Stimulated activated CD8-positive, alpha-beta memory T cell treated with anti-CD3 and anti-CD28 coated beads, Interleukin-2, amount 100 ng/mL, for 1 hour (primary cell): ENCODE results near the gene ADAMTS12.

Experiments
- DNase-seq, 2 donors: peaks; one replicate each; pipeline ENCODE4 v3.0.0-alpha.2; 2020; ENCODE audit warnings: low read depth in 2 of 2

The ADAMTS12 gene

DNA sequence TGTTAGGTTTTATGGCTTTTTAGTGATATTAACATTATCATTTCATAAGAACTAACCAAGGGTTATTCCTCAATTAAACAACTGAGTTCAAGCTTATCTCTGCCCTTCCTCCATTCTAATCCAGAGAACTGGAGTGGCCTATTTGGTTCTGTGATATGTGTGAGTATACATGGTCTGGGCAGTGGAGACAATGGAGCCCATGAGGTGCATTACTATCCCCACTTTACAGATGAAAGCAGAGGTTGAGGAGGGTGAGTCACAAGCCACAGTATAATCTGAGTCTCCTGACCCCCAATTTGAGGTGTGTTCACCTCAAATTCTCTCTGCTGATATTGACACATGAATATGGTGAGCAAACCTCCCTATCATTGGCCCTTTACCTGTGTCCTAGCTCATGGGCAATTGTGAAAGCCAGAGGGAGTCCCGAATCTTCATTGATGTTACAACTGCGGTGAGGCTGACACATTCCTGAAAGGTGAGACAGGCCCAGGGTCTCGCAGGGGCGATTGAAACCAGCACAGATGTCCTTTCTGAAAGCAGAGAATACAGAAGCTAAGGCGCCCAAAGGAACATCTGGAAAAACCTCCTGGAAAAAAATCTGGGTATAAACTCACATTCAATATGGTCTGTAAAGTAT is 233.9 kb downstream of the ADAMTS12 start:
- DNase-seq, result no peak

DNA sequence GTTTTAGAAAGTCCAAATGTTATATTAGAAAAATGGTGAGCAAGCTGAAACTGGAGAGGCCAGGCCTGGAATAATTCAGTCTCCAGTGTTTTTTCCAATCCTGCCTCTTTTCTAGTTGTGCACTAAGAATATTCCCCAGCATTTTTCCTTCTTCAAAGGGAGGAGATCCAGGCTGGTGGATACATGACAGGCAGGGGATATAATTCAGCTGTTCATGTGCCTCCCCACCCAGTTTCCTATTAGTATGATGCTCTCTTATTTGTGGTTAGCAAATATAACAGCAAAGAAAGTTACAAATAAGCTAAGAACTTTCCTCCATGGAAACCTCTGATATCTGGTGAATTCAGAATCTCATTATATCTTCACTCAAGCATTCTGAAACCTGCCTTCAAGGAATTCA is 234.6 kb downstream of the ADAMTS12 start:
- no peak for DNase-seq

- no peak for DNase-seq
Measured at GRCh38 chr5:33650911-33651310, 240.9 kb downstream of the ADAMTS12 start.

DNA sequence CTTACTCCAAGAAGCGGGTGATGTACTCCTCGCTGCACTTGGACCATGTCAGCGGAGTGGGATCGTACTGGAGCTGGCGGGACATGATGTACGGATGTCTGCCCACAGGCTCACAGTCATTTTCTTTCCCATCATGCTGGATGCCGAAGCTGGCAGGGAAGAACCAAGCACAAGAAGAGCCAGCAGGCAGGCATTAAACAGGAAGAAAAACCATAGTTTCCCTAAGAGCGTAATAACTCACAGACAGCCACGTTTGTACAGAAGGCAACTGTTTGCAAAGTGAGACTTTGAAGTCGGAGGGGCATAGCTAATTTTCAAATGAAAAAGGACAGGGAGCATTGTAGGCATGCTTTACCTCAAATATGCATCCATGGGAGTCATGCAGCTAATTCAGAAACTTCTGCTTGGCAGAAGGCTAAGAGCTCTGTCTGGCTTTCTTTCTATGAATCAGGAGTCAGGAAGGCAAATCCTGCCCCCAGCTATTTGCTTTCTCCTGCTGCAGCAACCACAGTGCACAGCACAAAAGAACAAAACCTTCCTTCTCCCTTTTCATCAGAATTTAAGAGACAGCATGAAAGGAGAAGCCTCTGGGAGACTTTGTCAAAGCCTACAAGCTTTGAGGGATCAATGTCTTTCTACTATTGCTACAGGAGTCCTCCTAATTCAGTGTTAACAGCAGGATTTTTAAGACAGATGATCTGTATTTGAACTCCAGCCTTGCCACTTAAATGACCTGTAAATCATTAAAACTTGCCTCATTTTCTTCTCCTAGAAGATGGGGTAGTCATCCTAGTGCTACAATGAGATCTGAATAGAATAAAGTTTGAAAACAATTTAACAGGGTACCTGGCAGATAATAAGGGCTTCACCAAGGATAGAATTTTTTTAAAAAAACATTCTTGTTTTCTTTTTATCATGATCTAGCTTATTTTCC is 242.0 kb downstream of the ADAMTS12 start:
- no peak for DNase-seq

DNA sequence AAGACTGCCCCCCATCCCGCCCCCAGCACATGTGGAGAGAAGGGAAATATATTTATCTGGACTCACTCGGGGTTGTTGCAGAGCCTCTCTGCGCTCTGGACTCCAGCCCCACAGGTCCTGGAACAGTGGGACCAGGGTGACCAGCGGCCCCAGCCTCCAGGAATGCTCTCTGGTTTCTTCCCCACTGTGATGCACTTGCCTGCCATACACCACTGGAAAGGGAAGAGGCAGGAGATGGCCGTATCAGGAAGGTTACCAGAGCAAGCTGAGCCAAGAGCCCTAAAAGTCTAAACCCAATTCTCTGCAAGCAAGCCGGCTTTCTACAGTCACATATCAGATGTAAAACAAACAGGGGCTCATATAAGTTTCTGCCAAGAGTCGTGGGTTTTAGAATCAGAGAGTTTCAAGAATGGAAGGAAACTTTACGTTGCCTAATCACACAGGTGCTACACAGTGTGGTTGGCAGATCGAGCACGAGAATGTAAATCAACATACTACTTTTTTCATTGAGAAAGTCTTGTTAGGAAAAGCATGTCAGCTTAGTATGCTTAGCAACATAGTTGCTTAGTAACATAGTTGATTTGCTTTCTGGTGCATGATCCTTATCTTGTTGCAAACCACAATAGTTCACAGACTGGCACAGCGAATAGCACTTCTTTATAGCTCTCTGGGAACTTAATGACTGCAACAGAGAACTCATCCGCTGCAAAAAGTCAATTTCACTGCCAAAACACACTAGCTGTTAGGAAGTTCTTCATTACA is 249.9 kb downstream of the ADAMTS12 start:
- DNase-seq, result no peak

DNA sequence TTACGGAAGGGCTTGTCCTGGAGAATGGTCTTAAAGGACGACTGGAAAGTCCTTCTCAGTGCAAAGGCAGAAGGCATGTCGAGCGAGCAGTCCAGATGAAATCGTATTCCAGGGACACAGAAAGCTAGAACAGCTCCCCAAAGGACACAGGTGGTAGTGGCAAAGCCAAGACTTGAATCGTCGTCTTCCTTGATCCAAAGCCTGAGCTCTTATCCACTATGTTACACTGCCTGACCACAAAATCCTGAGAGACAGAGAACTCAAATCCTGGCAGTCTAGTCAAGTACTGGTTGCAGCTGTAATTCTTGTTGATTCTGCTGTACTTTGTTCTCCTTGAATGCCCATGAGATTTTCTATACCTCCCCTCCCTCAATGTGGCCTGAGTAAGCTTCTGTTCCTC is 252.3 kb downstream of the ADAMTS12 start:
- no peak for DNase-seq

- no peak for DNase-seq
Measured at GRCh38 chr5:33637011-33637410, 254.8 kb downstream of the ADAMTS12 start.

GRCh38 chr5:33635582-33635981 is 256.2 kb downstream of the ADAMTS12 start:
- no peak for DNase-seq

DNA sequence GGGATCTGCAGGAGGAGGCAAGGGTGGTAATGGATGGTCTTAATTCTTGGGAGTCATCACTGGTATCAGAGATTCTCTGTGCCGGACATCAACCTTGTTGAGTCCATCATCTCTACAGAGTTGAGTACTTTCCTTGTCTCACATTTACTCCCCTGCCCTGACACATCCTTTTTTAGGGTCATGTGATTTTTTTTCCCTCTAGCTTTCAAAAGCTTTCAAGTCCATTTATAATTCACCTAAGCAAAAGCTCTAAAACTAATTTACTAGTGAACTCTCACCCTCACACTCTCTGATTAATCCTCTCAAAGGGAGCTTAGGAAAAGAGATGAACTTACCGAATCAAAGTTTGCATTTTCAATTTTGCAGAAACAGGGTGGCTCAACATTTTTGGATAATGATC is 258.1 kb downstream of the ADAMTS12 start:
- no peak for DNase-seq

DNA sequence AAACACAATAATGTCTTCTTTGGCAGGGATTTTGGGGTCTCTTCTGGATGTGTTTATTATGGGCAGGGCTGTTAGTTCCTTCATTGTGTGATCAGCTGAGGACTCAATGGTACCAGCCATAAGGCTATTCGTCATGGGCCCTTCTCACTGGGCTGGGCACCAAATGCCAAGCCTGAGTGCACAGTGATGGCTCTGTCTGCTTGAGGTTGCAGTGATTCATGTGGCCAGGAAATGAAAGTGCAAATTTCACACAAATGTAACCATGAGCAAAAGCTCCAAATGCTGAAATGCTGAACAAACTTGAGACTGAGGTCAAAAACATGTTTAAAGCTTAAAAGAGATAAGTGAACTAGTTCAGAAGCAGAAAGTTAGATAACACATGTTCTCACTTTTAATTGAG is 260.0 kb downstream of the ADAMTS12 start:
- no peak for DNase-seq

- DNase-seq, result no peak
Measured at GRCh38 chr5:33631139-33631538, 260.7 kb downstream of the ADAMTS12 start.

DNA sequence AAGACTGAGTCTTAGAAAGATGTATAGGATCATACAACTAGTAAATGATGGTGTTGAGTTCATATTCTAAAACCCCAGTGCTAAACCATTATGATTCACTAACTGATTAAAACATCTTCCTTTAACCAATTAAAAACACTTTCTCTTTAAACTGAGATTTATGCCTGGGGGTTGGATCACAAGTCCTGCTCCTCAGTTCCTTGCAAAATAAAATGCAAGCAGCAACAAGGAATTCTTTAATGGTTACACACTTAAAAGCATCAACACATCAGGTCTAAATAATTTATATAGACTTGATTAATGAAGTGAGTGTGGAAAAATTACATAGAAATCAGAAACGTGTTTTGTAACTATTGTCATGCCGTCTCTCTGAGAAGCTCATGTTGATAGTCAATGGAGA is 261.8 kb downstream of the ADAMTS12 start:
- DNase-seq, result no peak

DNA sequence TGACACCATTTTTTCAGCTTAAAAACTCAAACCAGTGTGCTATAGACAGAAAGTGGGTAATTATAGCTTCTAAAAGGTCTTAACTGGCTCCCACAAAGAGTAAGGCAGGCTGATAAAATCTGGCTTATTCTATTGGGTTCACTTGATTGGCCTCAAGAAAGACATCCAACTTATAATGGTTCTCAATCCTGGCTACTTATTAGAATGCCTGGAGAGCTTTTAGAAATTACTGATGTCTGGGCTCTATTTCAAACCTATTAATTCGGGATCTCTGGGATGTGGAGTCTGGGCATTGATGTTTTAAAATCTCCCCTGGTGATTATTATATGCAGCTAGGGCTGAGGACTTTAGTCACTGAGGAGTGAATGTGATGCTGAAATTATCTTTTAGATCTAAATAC is 263.0 kb downstream of the ADAMTS12 start:
- DNase-seq, result no peak

GRCh38 chr5:33621514-33621913 is 270.3 kb downstream of the ADAMTS12 start:
- no peak for DNase-seq

- no peak for DNase-seq
Measured at GRCh38 chr5:33614039-33614438, 277.8 kb downstream of the ADAMTS12 start.

DNA sequence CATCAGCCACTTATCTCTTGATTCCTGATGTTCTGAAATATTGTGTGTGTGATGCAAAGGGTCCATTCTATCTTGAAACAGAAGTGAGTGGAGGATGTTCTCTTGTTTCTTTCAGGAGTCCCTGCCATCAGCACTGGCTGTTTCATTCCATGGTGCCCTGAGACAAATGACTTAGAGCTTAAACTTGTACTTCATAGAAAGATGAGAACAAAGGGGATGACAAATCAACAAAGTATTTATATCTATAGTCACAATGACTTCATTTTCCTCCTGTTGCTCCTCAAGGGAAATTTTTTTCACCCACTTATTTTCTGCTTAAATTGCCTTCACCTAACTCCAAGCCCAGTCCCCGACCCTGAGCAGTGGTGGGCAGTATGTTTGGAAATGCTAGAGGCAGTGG is 279.4 kb downstream of the ADAMTS12 start:
- no peak for DNase-seq

- no peak for DNase-seq
Measured at GRCh38 chr5:33611877-33612276, 279.9 kb downstream of the ADAMTS12 start.

- no peak for DNase-seq
Measured at GRCh38 chr5:33608344-33609041, 283.3 kb downstream of the ADAMTS12 start.

DNA sequence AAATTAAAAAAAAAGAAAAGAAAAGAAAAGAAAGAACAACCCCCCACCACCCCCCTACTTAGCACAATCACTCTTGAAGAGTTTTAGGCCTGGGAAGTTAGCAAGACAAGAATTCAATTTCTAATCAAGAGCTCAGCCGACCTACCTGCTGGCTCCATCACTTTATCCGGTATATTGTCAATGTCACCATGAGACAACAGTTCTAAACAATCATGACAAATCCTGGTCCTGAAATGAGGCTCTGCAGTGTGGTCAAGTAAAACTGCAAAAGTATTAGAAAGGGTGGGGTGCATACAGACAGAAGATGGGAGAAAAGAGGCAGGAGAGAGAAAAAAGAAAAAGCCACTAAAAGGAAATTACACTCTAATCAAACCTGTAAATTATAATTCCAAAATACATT is 287.3 kb downstream of the ADAMTS12 start:
- no peak for DNase-seq

DNA sequence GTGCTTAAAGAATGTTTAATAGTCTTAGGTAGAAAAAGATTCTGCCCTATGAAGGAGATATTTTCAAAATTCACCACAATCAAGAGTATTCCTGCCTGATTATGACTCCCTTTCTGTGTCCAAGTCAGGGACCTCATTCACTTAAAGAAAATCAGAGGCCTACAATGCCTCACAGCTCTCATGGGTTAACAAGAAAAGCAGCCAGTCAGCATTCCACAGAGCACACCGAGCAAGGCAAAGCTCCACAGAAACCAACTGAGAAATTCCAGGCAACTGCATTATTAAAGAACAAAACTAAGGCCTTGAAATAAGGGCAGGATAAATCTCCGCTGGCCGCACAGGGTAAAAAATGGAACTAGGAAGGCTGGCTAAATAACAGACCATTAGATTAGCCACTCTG is 289.9 kb downstream of the ADAMTS12 start:
- DNase-seq, result no peak

DNA sequence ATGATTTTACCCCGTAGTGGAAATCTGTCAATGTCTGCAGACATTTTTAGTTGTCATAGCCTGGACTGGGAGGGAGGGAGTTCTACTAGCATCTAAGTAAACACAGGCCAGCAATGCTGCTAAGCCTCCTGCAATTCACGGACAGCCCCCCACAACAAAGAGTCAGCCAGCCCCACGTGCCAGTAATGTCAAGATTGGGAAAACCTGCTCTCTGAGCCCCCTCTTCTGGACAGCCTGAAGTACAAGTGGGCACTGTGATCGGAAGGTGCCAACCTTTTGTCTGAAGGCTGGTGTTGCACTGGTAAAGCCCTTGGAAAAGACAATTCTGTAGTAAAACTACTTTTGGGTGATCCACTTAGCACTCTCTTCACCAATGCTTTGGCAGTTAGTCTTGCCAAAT is 296.5 kb downstream of the ADAMTS12 start:
- DNase-seq, result no peak

DNA sequence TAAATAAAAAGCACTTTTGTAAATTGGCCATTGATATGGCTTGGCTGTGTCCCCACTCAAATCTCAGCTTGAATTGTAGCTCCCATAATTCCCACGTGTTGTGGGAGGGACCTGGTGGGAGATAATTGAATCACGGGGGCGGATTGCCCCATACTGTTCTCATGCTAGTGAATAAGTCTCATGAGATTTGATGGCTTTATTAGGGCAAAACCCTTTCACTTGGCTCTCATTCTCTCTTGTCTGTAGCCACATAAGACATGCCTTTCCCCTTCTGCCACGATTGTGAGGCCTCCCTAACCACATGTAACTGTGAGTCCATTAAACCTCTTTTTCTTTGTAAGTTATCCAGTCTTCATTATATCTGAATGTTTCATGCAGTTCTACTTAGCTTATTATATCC is 297.8 kb downstream of the ADAMTS12 start:
- DNase-seq, result no peak
